ENCODE data around the gene ASCL3.
"Not testable (repeated sequence)": the region's sequence is repeated elsewhere in the genome, so short reads cannot be mapped to it uniquely, and the experiment has no call there.

ASCL3 gene

DNA sequence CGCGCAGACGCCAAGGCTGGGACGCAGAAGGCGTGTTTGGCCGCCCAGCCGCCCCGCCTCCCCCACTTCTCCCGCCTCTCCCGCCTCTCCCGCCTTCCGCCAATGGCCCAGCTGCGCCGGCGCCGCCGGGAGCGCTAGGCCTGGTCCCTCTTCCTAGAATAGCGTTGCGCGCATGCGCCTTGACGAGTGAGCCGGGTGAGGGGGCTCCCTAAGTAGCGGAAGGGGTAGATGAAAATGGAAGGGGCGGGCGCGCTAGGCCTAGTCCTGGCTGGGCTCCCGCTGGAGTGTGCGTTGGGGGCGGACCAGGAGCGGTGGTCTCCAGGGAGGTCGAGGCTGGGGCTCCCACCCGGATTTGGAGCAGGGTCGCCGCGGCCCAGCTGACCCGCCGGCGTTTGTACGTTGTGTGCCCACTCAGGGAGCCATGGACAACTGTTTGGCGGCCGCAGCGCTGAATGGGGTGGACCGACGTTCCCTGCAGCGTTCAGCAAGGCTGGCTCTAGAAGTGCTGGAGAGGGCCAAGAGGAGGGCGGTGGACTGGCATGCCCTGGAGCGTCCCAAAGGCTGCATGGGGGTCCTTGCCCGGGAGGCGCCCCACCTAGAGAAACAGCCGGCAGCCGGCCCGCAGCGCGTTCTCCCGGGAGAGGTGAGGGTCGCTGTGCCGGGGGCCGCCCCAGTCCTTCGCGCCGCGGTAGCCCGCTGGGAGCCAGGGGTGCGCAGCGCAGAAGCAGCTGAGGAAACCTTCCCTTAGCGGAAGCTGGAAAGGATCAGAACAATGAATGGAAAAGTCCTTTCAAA lies 31.6 kb downstream of the ASCL3 start, which contains the start of gene AKIP1:
Gene AKIP1 (plus strand): TSS at position 161 of the 795 bp plus-strand sequence. CDS start 261 bp downstream, at position 422.
- DNase-seq = peak; percentile 64 to 97 (median 93)

DNA sequence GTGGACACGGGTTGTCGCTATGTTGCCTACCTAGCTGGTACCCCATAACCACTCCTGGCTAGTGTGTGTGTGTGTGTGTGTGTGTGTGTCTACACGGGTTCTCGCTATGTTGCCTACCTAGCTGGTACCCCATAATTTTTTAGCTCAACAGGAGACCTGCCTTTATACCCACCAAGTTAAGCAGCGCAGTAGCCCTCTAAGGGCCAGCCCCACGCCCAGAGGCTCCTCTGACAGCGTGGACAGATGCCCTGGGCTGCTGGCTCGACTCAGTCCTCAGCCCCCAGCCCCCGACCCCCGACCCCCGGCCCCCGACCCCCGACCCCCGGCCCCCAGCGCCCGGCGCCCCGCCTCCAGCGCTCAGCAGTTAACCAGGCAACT lies 32.2 kb downstream of the ASCL3 start:
- DNase-seq = no peak

DNA sequence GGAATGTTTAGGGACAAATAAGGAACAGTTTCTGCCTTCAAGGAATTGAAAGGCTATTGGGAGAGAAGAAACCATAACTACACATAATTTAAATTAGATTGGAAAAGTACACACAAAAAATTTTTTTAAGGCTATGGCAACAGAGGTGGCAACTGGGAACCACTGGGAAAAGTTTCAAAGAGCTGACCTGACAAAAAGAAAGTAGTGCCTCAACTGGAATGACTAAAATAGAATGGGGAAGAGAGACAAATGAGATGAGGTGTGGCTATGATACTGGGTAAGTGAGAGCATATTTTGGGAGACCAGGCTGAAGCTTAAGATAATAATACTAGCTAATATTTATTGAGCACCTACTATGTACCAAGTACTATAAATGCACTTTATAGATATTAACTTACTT lies 34.7 kb downstream of the ASCL3 start:
- no peak for DNase-seq

DNA sequence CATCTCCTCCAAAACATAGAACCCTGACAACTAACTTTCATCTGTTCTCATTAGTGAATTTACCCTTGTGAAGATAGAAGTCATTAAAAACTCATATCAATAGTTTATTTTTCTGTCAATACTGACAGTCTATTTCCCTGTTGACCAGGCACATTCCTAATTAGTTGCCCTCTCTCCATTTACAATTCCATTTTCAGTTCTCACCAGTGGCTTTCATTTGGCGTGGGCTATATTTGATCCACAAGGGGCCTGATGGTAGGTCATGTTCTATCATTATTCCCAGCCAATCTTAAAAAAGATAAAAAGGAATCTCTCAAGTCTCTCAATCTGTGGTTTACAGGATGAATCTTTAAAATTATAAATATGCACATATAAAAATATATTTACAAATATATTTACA lies 35.7 kb downstream of the ASCL3 start:
- no peak for DNase-seq

DNA sequence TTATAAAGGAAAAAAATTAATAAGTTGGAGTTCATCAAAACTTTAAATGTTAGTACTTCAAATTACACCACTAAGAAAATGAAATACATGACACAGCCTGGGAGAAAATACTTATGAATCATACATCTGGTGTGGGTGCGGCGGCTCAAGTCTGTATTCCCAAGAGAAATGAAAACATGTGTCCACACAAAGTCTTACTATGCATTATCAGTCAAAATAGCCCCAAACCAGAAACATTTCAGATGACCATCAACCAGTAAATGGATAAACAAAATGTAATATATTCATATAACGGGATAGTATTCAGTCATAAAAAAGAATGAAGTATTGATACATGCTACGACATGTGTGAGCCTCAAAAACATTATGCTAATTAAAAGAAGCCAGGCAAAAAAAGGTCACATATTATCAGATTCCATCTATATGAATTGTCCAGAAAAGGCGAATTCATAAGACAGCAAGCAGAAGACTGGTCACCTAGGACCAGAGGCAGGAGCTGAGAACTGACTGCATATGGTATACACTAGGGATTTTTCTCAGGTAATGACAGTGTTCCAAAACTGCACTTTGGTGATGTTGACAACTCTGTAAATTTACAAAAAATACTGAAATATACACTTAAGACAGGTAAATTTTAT lies 37.2 kb downstream of the ASCL3 start:
- DNase-seq = no peak

DNA sequence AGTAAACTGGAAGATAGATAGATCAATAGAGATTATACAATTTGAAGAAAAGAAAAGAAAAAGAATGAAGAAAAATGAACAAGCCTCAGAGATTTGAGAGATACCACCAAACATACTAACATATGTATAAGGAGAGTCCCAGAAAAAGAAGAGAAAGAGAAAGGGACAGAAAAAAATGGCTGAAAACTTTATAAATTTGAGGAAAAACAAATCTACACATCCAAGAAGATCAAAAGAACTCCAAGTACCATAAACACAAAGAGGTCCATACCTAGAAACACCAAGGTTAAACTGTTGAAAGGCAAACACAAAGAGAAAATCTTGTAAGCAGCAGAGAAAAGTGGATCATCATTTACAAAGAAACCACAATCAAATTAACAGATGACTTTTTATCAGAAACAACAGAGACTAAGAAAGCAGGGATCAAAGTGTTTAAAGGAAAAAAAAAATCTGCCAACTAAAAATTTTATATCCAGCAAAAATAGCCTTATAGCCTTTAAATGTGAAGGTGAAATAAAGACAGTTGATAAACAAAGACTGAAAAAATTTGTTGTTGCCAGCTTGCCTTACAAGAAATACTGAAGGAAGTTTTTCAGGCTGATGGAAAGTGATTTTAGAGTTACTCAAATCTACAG lies 43.6 kb downstream of the ASCL3 start:
- DNase-seq = no peak

DNA sequence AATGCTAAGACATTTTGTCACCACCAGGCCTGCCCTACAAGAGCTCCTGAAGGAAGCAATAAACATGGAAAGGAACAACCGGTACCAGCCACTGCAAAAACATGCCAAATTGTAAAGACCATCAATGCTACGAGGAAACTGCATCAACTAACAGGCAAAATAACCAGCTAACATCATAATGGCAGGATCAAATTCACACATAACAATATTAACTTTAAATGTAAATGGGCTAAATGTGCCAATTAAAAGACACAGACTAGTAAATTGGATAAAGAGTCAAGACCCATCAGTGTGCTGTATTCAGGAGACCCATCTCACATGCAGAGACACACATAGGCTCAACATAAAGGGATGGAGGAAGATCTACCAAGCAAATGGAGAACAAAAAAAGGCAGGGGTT lies 51.6 kb downstream of the ASCL3 start:
- DNase-seq = not testable (repeated sequence)
